ENCODE results near the gene ZNF24. TPM values are rescaled to one million over a fixed set of nuclear protein-coding genes. Genes with fewer than 3 reads are reported as not detected.

ZNF24 gene
- total RNA-seq, 6 experiments from 2014 or later: 17.7 to 31.5 (median 25.5) TPM

DNA sequence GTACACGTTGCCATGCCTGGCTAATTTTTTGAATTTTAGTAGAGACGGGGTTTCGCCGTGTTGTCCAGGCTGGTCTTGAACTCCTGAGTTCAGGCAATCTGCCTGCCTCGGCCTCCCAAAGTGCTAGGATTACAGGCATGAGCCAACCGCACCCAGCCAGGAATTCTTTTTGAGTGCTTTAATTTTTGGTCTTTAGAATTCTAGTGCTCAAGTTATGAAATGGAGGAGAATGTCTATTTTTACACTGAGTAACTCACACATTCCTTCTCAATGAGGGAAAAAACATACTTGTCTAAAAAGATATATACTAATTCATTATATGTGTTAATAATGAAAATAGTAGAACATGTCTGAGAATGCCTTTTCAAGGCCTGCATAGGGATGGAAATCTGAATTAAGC, 24.4 kb upstream of the ZNF24 start:
- H3K4me1 ChIP-seq: no peaks in the 10 kb centered on the region
- TF ChIP-seq CTCF (IDR thresholded peaks at IDR 0.05): no peak
- no peaks in the 10 kb centered on the region for H3K27me3 ChIP-seq
- 93% methylated on average over 6 of the region's 6 CpGs for WGBS (ENCODE audit: insufficient coverage, low coverage, low lambda C conversion rate, missing lambda C conversion rate)
- ATAC-seq (no peak), DNase-seq (no peak)
- H3K27ac ChIP-seq: no peak overlapping the region
- H3K36me3 ChIP-seq: no peaks in the 10 kb centered on the region
- H3K9me3 ChIP-seq: no peaks in the 10 kb centered on the region
- H3K4me3 ChIP-seq: no peak overlapping the region
- intact Hi-C loops (cut with DNase I): no loop called here

DNA sequence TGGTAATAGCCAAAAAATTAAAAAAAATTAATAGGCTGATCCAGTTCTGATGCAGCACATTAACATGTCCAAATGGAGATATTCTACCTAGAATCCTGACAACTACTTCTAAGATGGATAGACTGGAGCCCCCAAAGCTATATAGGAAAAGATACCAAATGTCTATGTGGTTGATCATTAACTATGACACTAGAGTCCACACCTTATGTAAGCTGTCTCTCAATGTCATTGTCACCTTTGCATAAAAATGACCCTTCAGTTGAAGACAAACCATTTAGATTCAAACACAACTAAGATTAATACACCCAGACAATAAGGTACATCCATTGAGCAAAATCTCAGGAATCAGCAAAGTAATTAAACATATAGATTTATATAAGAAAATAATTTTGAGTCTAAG, 18.3 kb upstream of the ZNF24 start:
- Histone ChIP-seq H3K9me3 (no peaks in the 10 kb centered on the region), H3K27me3 (no peaks in the 10 kb centered on the region), H3K27ac (no peak overlapping the region), H3K4me1 (no peaks in the 10 kb centered on the region), H3K4me3 (no peak overlapping the region), H3K36me3 (no peaks in the 10 kb centered on the region)
- DNase-seq (no peak), ATAC-seq (no peak)
- no peak for TF ChIP-seq CTCF (IDR thresholded peaks at IDR 0.05)
- intact Hi-C loops (cut with DNase I): no loop called here

- Histone ChIP-seq H3K4me3 (no peak overlapping the region), H3K27ac (no peak overlapping the region), H3K9me3 (no peaks in the 10 kb centered on the region), H3K27me3 (no peaks in the 10 kb centered on the region), H3K36me3 (no peaks in the 10 kb centered on the region), H3K4me1 (no peaks in the 10 kb centered on the region)
- DNase-seq: no peak
- 70% methylated on average over 2 of the region's 2 CpGs for WGBS (ENCODE audit: insufficient coverage, low coverage, low lambda C conversion rate, missing lambda C conversion rate)
- TF ChIP-seq POLR2A (IDR thresholded peaks at IDR 0.05): no peak
- TF ChIP-seq CTCF (IDR thresholded peaks at IDR 0.05): no peak
- intact Hi-C loops (cut with DNase I): no loop called here
- no peak for ATAC-seq
Observed at GRCh38 chr18:35361570-35362321, 17.5 kb upstream of the ZNF24 start.

- TF ChIP-seq POLR2A (IDR thresholded peaks at IDR 0.05) (no peak), CTCF (IDR thresholded peaks at IDR 0.05) (peak; percentile 79 to 84 (median 80))
- ATAC-seq: peak; percentile 100
- WGBS (ENCODE audit: insufficient coverage, low coverage, low lambda C conversion rate, missing lambda C conversion rate): 15% methylated on average over 4 of the region's 4 CpGs
- no peak overlapping the region for H3K4me3 ChIP-seq
- H3K9me3 ChIP-seq: no peaks in the 10 kb centered on the region
- intact Hi-C loops (cut with DNase I): no loop called here
- peak; percentile 63 to 79 (median 72) for DNase-seq
- no peaks in the 10 kb centered on the region for H3K4me1 ChIP-seq
- no peaks in the 10 kb centered on the region for H3K36me3 ChIP-seq
- H3K27ac ChIP-seq: no peak overlapping the region
- H3K27me3 ChIP-seq: no peaks in the 10 kb centered on the region
Observed at GRCh38 chr18:35355140-35355618, 11.0 kb upstream of the ZNF24 start.

- Histone ChIP-seq H3K9me3 (no peaks in the 10 kb centered on the region), H3K27me3 (no peaks in the 10 kb centered on the region), H3K4me3 (no peak overlapping the region), H3K36me3 (no peaks in the 10 kb centered on the region), H3K4me1 (no peaks in the 10 kb centered on the region), H3K27ac (no peak overlapping the region)
- no peak for ATAC-seq
- no peak for TF ChIP-seq CTCF (IDR thresholded peaks at IDR 0.05)
- no peak for TF ChIP-seq POLR2A (IDR thresholded peaks at IDR 0.05)
- DNase-seq: no peak
- intact Hi-C loops (cut with DNase I): loop anchor here in 1 of 2 donors (5.0 kb wide), 1 partner anchor 120 kb away; no protein-coding TSS in a partner anchor
Observed at GRCh38 chr18:35352778-35353177, 8.6 kb upstream of the ZNF24 start.

Data from right lobe of liver (tissue), 6 donors.